HG02981 (cell line): ENCODE data around the gene CYP11A1.

Source experiments
- ATAC-seq: cut with Tn5 transposase; IDR thresholded peaks from one replicate; pipeline ENCODE4 v1.9.1; 2021; ENCODE audit warnings: mild to moderate bottlenecking, moderate library complexity; ENCODE audit not compliant: unreplicated experiment

The CYP11A1 gene

DNA sequence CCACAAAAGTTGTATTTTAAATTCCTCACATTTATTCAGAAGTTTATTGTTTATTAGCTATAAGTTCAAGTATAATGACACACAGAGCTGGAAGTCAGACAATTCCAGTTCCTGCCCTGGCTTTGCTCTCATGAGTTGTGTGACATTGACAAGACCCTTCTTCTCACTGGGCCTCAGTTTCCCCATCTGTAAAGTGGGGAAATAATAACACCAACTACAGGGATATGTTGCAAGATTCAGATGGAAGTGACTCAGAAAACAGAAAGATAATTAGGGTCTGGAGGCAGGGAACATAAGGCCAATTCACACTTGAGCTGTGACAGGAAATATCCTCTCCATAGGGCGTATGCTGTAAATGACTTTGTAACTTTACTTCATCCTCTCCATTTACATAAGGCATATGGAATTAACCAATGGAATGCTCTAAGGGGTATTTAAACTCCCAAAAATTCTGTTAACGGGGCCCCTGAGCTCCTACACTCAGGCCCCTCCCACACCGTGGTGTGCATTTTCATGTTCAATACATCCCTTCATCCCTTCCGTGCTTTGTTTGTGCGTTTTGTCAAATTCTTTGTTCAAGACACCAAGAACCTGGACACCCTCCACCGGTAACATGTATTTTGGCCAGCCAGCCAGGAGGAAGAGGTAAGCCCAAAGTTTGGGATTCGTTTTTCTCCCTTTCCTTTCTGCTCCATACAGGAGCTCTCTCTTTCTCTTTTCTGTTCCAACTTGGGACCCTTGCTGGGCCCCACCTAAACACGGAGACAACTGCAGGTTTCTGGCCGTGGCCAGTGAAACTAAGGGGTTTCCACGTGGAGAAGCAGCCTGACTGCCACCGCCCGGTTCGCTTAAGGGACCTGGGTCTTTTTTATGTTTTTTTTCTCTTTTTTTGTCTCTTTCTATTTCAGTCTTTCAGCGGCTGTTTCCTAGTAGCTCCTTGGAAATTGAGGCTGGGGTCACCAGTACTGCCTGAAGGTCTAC is 16.9 kb downstream of the CYP11A1 start:
- no peak for ATAC-seq

DNA sequence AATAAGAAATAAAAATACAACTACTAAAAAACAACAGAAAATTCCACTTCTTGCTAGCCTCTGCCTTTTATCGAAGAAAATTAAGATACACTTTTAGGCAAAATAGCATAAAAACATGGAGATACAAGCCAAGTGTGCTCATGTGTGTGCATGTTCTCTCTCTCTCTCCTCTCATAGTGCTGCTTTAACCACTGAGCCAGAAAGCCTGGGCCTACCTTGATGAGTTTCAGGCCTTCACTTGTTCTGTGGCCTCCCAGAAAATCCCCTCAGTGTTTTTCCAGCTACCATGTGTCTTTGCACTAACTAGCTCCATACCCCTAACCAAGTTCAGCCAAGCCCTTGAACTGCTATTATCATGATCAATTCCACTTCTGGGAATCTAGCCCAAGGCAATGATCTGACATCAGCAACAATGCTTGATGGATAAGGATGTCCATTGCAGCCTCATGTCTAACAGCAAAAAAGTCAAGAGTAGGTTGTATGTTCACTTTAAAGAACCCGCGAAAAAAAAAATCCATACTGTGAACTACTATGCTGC is 18.1 kb downstream of the CYP11A1 start:
- no peak for ATAC-seq

DNA sequence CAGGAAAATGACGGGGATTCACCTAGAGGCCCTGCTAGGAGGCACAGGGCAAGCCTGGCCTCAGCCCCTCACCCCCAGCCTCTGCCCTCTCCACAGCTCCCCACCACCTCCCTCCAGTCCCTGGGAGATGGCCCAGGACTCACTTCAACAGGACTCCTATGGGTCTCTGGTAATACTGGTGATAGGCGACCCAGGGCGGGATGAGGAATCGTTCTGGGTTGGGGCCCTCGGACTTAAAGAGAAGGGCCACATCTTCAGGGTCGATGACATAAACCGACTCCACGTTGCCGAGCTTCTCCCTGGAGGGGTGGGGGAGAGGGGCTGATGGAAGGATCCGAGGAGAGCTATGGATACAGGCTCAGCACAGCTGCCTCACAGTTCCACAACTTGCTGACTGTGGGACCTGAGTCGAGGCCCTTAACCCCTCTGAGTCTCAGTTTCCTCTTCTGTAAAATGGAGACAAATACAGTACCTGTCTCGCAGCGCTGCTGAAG is 19.6 kb downstream of the CYP11A1 start:
- no peak for ATAC-seq

DNA sequence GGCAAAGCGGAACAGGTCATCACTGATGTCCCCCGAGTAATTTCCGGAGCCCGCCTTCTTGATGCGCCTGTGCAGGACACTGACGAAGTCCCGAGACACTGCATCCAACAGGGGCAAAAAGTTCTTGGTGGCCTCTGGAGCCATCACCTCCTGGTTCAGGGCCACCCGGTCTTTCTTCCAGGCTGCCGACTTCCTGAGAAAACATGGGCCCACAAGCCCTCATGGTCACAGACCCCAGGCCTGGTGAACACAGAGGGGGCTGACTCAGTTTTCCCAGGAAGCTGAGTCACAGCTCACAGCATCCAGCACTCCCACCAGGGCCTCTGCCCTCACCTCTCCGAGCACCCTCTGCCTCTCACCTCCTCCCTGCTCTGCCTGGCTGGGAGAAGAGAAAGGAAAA is 22.4 kb downstream of the CYP11A1 start:
- no peak for ATAC-seq

DNA sequence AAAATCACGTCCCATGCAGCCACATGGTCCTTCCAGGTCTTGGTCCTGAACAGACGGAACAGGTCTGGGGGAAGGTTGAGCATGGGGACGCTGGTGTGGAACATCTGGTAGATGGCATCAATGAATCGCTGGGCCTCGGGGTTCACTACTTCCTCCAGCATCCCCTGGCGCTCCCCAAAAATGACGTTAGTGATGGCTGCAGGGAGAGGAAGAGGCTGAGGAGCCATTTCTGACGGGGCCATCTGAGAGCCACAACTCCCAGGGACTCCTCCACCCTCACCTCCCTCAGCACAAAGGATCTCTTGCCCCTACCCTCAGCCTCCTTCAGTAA is 23.7 kb downstream of the CYP11A1 start:
- no peak for ATAC-seq

DNA sequence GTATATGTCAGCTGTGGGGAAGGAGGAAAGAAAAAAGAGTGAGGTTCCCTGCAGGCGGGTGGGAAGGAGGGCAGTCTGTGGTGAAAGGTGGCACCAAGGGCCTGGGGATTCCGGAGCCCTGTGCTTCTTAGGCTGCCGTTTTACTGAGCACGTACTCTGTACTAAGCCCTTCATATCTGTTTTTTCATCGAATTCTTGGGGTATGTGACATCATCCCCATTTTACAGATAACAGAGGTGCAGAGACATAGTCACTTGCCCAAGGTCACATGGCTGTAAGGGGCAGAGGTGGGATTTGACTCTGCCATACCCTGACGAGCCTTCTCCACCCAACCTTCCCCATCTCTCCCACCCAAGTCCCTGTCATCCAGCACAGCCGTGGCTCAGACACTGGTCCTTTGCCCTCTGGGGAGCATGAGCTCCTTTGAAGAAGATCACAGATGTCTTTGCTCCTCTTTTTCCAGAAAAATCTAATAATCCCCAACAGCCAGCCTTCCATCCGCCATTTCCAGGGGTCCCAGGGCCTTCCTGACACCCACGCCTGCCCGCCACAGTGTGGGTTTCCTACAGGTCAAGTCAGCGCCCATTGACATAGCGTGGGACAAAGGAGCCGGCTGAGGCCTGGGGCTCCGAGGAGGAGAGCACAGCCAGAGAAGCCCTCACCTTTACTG is 24.2 kb downstream of the CYP11A1 start:
- no peak for ATAC-seq

DNA sequence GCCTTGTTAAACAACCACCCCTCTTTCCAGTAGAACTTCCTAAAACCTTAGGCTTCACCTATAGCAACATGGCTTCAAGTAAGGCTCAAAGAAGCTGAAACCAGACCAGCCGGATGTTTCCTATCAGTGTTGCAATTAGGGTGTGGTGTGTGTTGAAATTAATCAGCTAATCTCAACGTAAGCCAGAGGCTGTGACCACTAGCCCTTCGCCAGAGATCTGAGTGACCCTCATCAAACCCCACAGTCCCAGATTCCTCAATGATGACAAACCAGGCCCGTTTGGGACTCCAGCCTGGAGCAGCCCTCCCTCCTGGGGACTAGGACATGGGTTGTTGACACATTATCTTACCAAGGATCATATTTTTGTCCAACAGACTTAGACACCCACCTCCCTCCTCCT is 27.3 kb downstream of the CYP11A1 start:
- no peak for ATAC-seq

DNA sequence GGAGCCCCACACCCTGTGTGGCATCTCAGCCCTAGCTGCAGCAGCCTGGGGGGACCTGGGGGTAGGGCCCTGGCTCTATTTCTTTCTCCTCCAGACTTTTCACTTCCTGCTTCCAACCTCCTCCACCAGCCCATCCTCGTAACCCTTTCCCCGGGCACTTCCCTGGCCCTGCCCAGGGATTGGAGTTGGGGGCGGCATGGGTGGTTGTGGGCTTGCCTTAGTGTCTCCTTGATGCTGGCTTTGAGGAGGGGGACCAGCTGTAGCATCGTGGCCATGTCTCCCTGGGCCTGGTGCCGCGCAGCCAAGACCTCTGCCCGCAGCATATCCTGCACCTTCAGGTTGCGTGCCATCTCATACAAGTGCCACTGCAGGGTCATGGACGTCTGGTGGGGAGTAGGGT is 28.1 kb downstream of the CYP11A1 start:
- no peak for ATAC-seq

DNA sequence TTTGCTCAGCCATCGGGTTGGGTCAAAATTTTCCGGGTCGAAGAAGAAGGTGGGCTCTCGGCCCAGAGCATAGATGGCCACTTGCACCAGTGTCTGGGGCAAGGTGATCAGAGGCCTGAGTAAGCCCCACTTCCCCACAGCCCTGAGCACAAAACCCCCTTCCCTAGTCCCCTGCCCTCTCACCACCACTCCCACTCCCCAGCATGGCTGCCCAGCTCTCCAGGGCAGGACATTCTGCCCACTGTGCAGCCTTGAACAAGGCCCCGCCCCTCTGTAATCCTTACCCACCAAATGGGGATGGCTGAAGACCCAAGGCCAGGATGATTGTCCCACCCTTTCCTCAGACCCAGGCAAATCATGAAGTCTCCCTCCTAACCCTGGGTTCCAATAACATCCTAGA is 28.8 kb downstream of the CYP11A1 start:
- ATAC-seq: no peak

DNA sequence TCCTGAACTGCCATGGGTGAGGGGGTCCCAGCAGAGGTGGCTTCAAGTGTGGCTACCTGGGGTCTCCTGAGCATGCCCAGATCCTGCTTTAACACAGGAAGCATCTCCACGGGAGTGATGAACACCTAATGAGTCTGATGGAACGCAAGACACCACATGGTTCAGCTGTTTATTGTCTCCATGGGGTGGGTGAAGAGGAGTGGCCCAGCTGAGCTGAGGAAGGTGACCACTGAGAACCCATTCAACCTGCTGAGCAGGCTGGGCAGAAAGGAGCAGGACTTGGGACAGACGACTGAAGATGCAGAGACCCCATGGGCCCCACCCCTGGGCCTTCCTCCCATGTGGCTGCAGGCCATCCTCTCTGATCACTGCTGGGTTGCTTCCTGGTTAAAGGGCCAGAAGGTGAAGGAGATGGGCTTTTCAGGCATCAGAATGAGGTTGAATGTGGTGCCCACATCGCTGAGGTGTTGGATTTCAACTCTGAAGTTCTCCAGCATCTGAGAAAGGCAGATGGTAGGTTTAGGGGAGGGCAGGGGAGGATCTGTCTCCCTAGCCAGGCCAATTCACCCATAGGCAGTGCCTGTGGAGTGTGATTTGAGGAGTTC is 29.7 kb downstream of the CYP11A1 start:
- ATAC-seq: no peak

DNA sequence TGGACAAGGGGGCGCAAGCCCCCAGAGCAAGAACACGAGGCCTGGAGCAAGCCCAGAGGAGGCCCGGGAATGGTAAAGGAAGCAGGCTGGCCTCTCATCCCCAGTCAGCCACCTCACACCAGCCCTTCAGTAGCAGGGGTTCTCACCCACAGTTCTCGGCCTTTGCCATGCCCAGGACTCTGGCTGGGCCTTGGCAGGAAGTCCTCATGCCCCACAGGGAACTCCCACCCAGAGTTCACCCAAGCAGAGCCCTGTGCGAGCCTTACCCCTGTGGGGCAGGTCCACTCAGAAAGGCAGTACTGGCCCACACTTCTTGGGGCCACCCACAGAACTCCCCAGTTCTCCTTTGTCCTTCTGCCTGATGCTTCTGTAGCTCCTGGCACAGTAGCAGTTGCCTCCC is 30.3 kb downstream of the CYP11A1 start:
- ATAC-seq: no peak

DNA sequence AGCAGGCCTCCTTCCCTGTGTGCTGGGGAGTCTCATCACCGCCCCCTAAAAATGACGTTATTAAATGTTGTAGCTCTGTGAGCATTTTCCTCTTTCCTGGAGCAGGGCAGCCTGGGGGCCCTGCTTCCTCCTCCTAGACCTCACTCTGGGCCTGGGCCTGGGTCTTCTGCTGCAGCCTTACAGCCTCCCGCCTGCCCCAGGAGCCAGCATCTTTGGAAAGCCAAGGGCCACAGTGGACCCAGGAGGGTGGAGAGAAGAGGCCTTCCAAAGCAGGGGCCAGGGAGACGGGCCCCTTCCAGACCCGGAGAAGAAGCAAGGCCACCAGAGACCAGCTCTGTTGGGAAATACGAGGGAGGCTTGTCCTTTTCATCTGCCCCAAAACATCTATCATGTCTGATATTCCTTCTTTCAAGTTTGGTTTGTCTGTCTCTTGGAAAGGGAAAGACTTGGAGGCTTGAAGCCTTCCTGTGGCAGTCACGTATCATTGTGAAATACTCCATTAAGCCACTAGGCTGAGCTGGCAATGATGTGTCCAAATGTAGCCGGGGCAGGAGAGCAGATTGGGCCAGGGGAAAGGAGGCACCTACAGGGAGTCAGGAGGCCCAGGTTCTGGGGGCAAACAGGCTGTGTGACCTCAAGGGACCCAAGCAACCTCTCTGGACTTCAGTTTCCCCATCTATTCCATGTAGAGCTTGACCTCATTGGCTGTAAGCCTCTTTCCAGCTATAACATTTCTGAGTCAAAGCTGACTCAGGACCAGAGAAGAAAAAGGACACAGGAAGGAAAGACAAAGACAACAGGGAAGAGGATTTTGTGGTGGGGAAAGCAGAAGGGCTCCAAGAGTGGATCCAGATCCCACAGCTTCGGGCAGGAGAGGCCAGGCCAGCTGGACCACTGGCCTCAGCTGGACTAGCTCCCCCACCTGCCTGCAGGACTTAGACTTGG is 31.1 kb downstream of the CYP11A1 start:
- no peak for ATAC-seq

DNA sequence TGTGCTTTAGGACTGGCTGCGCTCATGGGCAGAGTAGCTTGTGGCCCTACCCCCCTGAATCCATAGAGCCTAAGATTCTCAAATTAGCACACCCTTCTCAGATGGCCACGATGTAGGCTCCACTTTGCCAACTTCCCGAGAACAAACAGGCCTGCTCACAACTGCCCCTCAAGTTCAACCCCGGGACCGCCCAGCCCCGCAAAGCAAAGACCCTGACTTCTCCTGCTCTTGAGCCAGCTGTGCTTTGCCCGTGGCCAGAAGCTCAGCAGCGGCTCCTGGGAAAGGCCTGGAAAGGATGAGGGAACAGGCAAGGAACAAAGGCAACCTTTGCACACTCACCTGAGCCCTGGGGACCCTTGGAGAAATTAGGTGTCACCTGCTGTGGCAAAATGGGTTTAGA is 32.0 kb downstream of the CYP11A1 start:
- ATAC-seq: no peak

DNA sequence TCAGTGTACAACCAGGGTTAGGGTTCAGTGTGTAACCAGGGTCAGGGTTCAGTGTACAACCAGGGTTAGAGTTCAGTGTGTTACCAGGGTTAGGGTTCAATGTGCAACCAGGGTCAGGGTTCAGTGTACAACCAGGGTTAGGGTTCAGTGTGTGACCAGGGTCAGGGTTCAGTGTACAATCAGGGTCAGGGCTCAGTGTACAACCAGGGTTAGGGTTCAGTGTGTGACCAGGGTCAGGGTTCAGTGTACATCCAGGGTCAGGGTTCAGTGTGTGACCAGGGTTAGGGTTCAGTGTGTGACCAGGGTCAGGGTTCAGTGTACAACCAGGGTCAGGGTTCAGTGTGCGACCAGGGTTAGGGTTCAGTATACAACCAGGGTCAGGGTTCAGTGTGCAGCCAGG is 33.3 kb downstream of the CYP11A1 start:
- no peak for ATAC-seq

DNA sequence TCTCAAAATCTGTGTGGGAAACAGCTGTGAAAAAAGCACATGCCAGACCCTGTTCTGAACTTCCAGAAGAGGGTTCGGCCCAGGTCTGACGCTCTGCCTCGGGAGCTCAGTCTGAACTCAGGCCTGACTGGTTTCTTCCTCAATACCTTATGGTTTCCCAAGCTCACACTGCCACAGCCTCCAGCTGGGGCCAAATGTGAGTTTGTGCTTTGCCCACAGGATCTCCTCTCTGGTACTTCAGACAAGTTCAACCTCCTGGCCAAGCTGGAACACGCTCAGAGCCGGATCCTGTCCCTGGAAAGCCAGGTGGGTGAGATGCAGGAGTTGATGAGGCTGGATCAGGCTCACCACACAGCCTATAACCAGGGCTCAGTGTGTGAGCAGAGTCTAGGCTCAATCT is 33.8 kb downstream of the CYP11A1 start:
- no peak for ATAC-seq

DNA sequence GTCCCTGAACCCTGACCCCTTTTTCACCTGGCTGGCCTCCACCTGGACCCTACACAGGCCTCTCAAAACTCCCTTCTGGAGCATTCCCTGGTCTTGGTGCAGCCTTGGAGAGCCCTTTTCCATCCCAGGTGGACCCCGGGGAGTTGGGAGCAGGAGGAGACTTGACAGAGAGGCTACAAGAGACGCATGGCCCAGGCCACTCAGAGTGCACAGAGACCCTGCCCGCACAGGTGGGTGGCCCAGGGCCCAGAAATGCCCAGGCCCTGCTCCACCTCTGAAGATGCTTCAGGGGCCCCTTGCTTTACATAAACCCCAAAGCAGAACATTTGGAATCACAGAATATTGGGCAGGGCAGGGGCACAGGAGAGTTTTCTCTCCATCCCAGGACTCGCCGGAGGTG is 34.4 kb downstream of the CYP11A1 start:
- no peak for ATAC-seq

DNA sequence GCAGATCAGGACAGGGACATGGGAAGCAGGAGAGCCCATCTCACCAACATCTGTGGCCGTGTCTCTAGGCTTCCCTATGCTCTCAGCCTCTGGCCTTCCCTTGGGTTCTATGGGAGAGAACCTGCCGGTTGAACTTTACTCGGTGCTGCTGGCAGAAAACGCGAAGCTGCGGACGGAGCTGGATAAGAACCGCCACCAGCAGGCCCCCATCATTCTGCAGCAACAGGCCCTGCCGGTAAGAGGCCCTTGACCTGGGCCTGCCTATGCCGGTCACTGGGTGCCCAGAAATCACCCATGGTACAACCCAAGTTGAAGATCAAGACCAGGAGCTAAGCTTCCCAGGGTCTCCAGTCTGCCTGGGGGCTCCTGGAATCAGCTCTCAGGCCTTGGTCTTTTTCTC is 34.8 kb downstream of the CYP11A1 start:
- no peak for ATAC-seq

DNA sequence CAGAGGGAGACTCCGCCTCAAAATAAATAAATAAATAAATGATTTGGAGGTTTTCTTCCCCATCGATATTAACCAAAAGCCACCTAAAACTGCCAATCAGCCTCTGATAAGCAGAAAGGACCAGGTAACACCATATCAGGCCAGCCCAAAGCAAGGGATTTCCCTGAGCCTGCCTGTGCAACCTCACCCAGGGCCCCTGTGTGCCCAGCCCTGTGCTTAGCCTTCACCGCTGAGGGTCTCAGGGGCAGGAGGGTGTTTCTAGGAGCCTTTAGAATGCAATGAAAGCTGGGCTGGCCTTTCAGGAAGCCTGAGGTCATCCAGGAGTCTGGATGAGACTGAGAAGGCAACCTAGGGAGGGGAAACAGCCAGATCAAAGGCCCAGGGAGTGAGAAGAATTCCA is 35.4 kb downstream of the CYP11A1 start:
- no peak for ATAC-seq

DNA sequence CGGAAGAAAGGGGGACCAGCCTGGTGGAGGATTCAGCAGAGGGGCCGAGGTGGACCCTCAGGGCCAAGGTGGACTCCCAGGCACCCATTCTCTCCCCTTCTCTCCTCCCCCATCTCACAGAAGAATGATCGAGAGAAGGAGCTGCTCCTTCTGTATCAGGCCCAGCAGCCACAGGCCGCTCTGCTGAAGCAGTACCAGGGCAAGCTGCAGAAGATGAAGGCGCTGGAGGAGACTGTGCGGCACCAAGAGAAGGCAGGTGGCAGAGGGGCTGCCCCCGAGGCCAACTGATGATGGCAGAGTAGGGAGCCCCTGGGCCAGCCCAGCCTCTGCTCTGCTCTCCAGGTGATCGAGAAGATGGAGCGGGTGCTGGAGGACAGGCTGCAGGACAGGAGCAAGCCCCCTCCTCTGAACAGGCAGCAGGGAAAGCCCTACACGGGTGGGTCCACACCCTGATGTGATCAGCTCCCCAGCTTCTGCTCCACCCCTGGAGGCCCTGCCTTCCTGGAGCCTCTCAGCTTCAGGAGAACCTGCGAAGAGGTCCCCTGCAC is 36.5 kb downstream of the CYP11A1 start:
- no peak for ATAC-seq
